ENCODE measurements around the gene ERC2. TPM values are rescaled to one million over a fixed set of nuclear protein-coding genes. Genes with fewer than 3 reads are reported as not detected.

ERC2 gene
- total RNA-seq, 3 donors from 2014 or later = 0.64 to 7.3 (median 1.3) TPM

DNA sequence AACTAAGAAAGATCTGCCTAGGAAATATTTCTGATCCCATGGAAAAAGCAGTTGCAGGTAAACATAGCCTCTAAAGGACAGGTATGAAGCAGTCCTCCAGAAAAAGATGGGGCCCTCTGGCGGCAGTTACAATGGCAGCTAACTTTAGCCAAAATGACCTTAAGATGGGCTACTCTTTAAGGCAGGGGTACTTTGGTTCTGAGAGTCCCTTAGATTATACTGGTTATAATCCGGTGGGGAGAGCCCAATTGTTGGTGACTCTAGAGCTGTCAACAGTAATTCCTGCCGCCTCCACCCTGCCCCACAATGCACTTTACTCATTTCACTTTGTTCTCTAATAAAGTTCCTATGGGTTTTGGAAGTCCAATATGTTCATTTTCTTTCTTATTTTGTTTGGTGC, 568.4 kb downstream of the ERC2 start:
- no peaks in the 10 kb centered on the region for H3K36me3 ChIP-seq
- H3K4me3 ChIP-seq = no peak overlapping the region
- no peak overlapping the region for H3K27ac ChIP-seq
- H3K4me1 ChIP-seq = no peaks in the 10 kb centered on the region
- intact Hi-C loops (cut with DNase I; ENCODE audit: low total_unique reads) = loop anchor here (5.0 to 10.0 kb wide), 2 partner anchors 888 to 945 kb away; no protein-coding TSS in a partner anchor
- H3K27me3 ChIP-seq = no peaks in the 10 kb centered on the region
- no peaks in the 10 kb centered on the region for H3K9me3 ChIP-seq
- DNase-seq (ENCODE audit: low spot score in 2 of 2) = no peak
- TF ChIP-seq POLR2AphosphoS5 (IDR thresholded peaks at IDR 0.05) (no peak), POLR2A (IDR thresholded peaks at IDR 0.05) (no peak)
- TF ChIP-seq, protein P1, sequence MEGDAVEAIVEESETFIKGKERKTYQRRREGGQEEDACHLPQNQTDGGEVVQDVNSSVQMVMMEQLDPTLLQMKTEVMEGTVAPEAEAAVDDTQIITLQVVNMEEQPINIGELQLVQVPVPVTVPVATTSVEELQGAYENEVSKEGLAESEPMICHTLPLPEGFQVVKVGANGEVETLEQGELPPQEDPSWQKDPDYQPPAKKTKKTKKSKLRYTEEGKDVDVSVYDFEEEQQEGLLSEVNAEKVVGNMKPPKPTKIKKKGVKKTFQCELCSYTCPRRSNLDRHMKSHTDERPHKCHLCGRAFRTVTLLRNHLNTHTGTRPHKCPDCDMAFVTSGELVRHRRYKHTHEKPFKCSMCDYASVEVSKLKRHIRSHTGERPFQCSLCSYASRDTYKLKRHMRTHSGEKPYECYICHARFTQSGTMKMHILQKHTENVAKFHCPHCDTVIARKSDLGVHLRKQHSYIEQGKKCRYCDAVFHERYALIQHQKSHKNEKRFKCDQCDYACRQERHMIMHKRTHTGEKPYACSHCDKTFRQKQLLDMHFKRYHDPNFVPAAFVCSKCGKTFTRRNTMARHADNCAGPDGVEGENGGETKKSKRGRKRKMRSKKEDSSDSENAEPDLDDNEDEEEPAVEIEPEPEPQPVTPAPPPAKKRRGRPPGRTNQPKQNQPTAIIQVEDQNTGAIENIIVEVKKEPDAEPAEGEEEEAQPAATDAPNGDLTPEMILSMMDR (IDR thresholded peaks at IDR 0.05) = no peak

DNA sequence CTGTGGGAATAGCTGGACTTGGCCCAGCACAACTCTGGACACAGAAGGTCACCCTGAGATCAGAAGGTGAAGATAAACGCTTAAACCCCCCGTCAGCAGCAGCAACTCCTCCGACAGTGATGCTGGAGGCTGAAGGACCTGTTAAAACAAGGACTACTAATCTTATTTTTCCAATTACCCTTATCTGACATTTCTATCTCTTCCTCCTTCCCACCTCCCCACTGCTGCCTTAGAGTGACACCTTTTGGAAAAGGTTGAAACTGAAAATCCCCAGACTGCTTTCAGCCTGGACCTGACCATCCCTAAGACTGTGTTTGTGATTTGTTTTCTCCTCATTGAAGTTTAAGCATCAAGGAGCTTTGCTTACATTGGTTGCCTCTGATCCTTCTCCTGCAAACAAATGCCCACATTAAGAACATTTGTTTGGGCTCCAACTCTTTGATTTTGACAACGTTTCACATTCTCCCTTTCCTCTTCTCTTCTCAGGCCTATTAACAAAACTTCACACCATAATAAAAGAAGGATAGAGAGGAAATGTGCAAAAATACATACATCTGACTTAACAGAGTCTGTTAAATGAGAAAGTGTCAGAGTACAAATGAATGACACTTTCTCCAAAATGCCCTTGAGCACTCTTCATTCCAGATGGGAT, 570.6 kb downstream of the ERC2 start:
- H3K27me3 ChIP-seq = no peaks in the 10 kb centered on the region
- no peaks in the 10 kb centered on the region for H3K4me1 ChIP-seq
- TF ChIP-seq POLR2A (IDR thresholded peaks at IDR 0.05) = no peak
- TF ChIP-seq, protein P1 (IDR thresholded peaks at IDR 0.05) = peak in 2 of 3 donors; percentile 42 to 46
- no peaks in the 10 kb centered on the region for H3K9me3 ChIP-seq
- DNase-seq (ENCODE audit: low spot score in 2 of 2) = no peak
- no peaks in the 10 kb centered on the region for H3K36me3 ChIP-seq
- H3K27ac ChIP-seq = no peak overlapping the region
- intact Hi-C loops (cut with DNase I; ENCODE audit: low total_unique reads) = loop anchor here (10.0 kb wide), 1 partner anchor 943 kb away; no protein-coding TSS in a partner anchor
- H3K4me3 ChIP-seq = no peak overlapping the region

DNA sequence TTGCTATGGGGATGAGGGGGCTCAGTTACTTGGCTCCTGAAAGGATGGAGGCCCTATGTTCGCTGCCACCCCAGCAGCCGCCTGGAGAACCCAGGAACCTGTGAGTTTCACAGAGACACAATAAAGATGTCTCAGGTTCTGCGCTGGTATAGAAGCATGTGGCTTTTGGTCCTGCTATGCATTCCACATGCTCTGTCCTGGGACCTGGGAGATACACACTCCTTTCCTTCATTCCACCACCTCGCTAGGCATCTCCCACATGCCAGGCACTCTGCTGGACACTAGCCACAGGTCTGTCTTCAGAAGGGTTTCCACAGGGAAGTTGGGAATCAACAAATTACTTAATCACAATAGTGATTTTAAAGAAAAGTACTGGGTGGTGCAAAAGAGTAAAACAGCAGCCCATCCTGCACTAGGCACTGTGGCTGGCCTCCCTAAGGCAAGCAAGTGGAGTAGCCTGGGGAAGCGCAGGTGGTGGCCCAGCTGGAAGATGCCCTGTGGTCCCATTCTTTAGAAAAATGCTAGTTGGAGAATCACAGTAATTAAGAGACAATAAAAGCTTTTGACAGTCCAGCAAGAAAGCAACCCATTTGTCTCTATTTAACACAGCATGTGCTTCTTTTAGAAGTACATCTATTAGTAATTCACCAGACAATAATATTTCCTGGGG, 572.2 kb downstream of the ERC2 start:
- TF ChIP-seq, protein P1 (IDR thresholded peaks at IDR 0.05) = no peak
- no peak for TF ChIP-seq POLR2A (IDR thresholded peaks at IDR 0.05)
- no peak for TF ChIP-seq POLR2AphosphoS5 (IDR thresholded peaks at IDR 0.05)
- intact Hi-C loops (cut with DNase I; ENCODE audit: low total_unique reads) = loop anchor here (10.0 kb wide), 1 partner anchor 941 kb away; no protein-coding TSS in a partner anchor
- no peak for DNase-seq (ENCODE audit: low spot score in 2 of 2)
- H3K4me1 ChIP-seq = no peaks in the 10 kb centered on the region
- no peaks in the 10 kb centered on the region for H3K27me3 ChIP-seq
- no peak overlapping the region for H3K4me3 ChIP-seq
- H3K27ac ChIP-seq = no peak overlapping the region
- H3K9me3 ChIP-seq = no peaks in the 10 kb centered on the region
- no peaks in the 10 kb centered on the region for H3K36me3 ChIP-seq

DNA sequence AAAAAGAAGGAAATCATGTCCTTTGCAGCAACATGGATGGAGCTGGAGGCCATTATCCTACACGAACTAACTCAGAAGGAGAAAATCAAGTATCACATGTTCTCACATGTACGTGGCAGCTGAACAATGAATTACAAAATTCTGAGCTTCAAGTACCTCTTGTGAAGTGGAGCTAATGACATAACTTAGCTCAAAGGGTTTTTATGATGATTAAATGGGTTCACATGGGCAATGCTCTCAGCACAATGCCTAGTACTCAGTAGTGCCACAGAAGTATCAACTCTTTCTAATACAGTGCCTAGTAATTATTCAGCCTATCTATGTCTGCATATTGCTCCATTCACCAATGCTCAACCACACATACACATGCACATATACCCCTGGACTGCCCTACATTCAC, 573.7 kb downstream of the ERC2 start:
- H3K27ac ChIP-seq = no peak overlapping the region
- DNase-seq (ENCODE audit: low spot score in 2 of 2) = no peak
- intact Hi-C loops (cut with DNase I; ENCODE audit: low total_unique reads) = loop anchor here (10.0 kb wide), 1 partner anchor 940 kb away; no protein-coding TSS in a partner anchor
- no peak overlapping the region for H3K4me3 ChIP-seq
- no peaks in the 10 kb centered on the region for H3K9me3 ChIP-seq
- H3K36me3 ChIP-seq = no peaks in the 10 kb centered on the region
- TF ChIP-seq POLR2A (IDR thresholded peaks at IDR 0.05) = no peak
- H3K4me1 ChIP-seq = no peaks in the 10 kb centered on the region
- no peaks in the 10 kb centered on the region for H3K27me3 ChIP-seq

DNA sequence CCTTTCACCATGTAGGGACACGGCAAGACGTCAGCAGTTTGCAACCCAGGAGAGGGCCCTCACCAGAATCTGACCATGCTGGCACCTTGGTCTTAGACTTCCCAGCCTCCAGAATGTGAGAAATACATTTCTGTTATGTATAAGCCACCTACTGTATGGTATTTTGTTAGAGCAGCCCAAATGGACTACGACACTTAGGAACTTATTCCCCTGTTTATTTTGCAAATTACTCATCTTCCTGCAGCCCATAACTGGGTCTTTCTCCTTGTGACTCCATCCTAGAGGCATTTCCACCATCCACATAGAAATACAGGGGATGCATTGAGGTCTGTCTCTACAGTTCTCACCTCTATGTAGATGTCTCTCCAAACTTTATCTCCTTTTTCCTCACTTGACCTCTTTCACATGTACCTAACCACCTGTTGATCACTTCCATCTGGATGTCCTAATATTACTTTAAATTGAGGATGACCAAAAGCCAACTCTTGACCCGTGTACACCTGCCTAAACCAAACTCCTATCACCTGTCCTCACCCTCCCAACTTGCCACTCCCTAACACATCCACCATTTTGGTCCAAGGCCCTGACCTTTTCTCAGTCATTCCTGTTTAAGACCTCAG, 575.1 kb downstream of the ERC2 start:
- DNase-seq (ENCODE audit: low spot score in 2 of 2) = no peak
- no peaks in the 10 kb centered on the region for H3K36me3 ChIP-seq
- H3K4me1 ChIP-seq = no peaks in the 10 kb centered on the region
- no peak overlapping the region for H3K4me3 ChIP-seq
- no peak for TF ChIP-seq POLR2AphosphoS5 (IDR thresholded peaks at IDR 0.05)
- TF ChIP-seq, protein P1 (IDR thresholded peaks at IDR 0.05) = no peak
- TF ChIP-seq POLR2A (IDR thresholded peaks at IDR 0.05) = no peak
- no peak overlapping the region for H3K27ac ChIP-seq
- H3K9me3 ChIP-seq = no peaks in the 10 kb centered on the region
- H3K27me3 ChIP-seq = no peaks in the 10 kb centered on the region
- intact Hi-C loops (cut with DNase I; ENCODE audit: low total_unique reads) = loop anchor here (10.0 kb wide), 1 partner anchor 938 kb away; no protein-coding TSS in a partner anchor

Data from breast epithelium (tissue), 4 donors.